Smooth muscle cell (in vitro differentiated cells): ENCODE results near the gene SLC34A1. TPM values are rescaled to one million over a fixed set of nuclear protein-coding genes. Genes with fewer than 3 reads are reported as not detected.

Experiments used
- DNase-seq: peaks from one replicate; lab custom pipeline; 2025; ENCODE audit not compliant: unreplicated experiment; lab: John Stamatoyannopoulos, UW
- H2AFZ ChIP-seq: fragments of 200-600 bp; sonication (generic); 2 replicates; pipeline ENCODE4 v1.6.0; 2016; ENCODE audit warnings: antibody characterized with exemption, low read depth, mild to moderate bottlenecking
- H3F3A ChIP-seq: fragments of 200-600 bp; sonication (generic); 2 replicates; pipeline ENCODE4 v1.6.0; 2017; ENCODE audit warnings: antibody characterized with exemption, low read depth
- H3K27ac ChIP-seq: fragments of 200-600 bp; sonication (generic); 2 replicates; pipeline ENCODE4 v1.5.1; 2016; ENCODE audit warnings: low read depth, mild to moderate bottlenecking
- H3K27me3 ChIP-seq: fragments of 200-600 bp; sonication (generic); 2 replicates; pipeline ENCODE4 v1.6.1; 2016; ENCODE audit warnings: low read depth, mild to moderate bottlenecking
- H3K36me3 ChIP-seq: fragments of 200-600 bp; sonication (generic); 2 replicates; pipeline ENCODE4 v1.5.1; 2016; ENCODE audit warnings: low read depth
- H3K4me1 ChIP-seq: fragments of 200-600 bp; sonication (generic); 2 replicates; pipeline ENCODE4 v1.5.1; 2016; ENCODE audit warnings: low read depth
- H3K4me2 ChIP-seq: fragments of 200-600 bp; sonication (generic); 2 replicates; pipeline ENCODE4 v1.6.0; 2016; ENCODE audit warnings: mild to moderate bottlenecking
- H3K4me3 ChIP-seq: fragments of 200-600 bp; sonication (generic); 2 replicates; pipeline ENCODE4 v1.5.1; 2016; ENCODE audit warnings: mild to moderate bottlenecking
- H3K79me2 ChIP-seq: fragments of 200-600 bp; sonication (generic); 2 replicates; pipeline ENCODE4 v1.6.0; 2016; ENCODE audit warnings: low read depth, mild to moderate bottlenecking
- H3K9ac ChIP-seq: fragments of 200-600 bp; sonication (generic); 2 replicates; pipeline ENCODE4 v1.6.0; 2016; ENCODE audit warnings: low read depth
- H3K9me3 ChIP-seq: fragments of 200-600 bp; sonication (generic); replicated peaks from 2 replicates; pipeline ENCODE4 v1.5.1; 2016; ENCODE audit warnings: low read depth
- H4K20me1 ChIP-seq: fragments of 200-600 bp; sonication (generic); 2 replicates; pipeline ENCODE4 v1.6.0; 2016; ENCODE audit warnings: low read depth
- WGBS: methylation state at CpG from one replicate; pipeline ENCODE4 v1.1.7; 2016; ENCODE audit warnings: low lambda C conversion rate; 5-methylcytosine and 5-hydroxymethylcytosine counted together
- polyA plus RNA-seq: library from polyadenylated mRNA; unstranded; fragments of >200 nt; fragmentation: Nextera tagmentation; extraction: Ambion mirVana; gene quantifications from 2 replicates; pipeline ENCODE4 v1.2.1, GENCODE V29; 2016
- total RNA-seq: library from RNA; depleted of rRNA; stranded (reverse); fragments of >200 nt; gene quantifications from 2 replicates; pipeline ENCODE4 v1.2.3, GENCODE V29; 2014
- TF ChIP-seq, protein P1 (sequence below): fragments of 200-600 bp; sonication (generic); IDR thresholded peaks from 2 replicates; pipeline ENCODE4 v1.5.1; 2017; ENCODE audit warnings: borderline replicate concordance, mild to moderate bottlenecking, antibody characterized with exemption; ENCODE audit not compliant: insufficient read depth, poor library complexity, severe bottlenecking

The SLC34A1 gene
- total and polyA plus RNA-seq, 2 experiments from 2014 or later, result not detected

DNA sequence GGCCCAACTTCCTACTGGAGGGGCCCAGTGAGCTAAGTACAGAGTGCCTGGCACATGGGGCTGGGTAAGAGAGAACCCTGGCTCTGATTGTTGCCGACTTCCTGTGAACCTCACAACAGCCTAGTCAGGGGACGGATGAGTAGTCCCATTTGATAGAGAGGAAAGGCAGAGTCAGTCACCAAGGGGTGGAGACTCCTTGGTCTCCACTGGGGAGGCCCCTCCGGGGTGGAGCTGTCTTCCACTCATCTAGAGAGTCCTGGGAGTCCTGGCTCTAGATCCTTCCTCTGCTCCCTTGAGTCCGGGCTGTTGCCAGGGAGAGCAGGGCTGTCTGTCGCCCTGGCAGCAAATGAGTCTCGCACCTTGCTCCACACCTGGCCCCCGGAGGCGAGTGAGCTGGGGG lies 50.2 kb downstream of the SLC34A1 start:
- WGBS, result 98% methylated on average over 8 of the region's 8 CpGs
- H2AFZ ChIP-seq, result no peak overlapping the region
- H3K36me3 ChIP-seq, result no peaks in the 10 kb centered on the region
- no peak overlapping the region for H3K27ac ChIP-seq
- H3K79me2 ChIP-seq, result no peaks in the 10 kb centered on the region
- no peaks in the 10 kb centered on the region for H3K9me3 ChIP-seq
- H3K9ac ChIP-seq, result no peak overlapping the region
- H3F3A ChIP-seq, result no peaks in the 10 kb centered on the region
- H3K4me3 ChIP-seq, result no peak overlapping the region
- TF ChIP-seq, protein P1, sequence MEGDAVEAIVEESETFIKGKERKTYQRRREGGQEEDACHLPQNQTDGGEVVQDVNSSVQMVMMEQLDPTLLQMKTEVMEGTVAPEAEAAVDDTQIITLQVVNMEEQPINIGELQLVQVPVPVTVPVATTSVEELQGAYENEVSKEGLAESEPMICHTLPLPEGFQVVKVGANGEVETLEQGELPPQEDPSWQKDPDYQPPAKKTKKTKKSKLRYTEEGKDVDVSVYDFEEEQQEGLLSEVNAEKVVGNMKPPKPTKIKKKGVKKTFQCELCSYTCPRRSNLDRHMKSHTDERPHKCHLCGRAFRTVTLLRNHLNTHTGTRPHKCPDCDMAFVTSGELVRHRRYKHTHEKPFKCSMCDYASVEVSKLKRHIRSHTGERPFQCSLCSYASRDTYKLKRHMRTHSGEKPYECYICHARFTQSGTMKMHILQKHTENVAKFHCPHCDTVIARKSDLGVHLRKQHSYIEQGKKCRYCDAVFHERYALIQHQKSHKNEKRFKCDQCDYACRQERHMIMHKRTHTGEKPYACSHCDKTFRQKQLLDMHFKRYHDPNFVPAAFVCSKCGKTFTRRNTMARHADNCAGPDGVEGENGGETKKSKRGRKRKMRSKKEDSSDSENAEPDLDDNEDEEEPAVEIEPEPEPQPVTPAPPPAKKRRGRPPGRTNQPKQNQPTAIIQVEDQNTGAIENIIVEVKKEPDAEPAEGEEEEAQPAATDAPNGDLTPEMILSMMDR, result no peak
- no peaks in the 10 kb centered on the region for H3K4me1 ChIP-seq
- no peak for DNase-seq
- H4K20me1 ChIP-seq, result peaks cover 4% of the 10 kb centered on the region
- H3K4me2 ChIP-seq, result no peak overlapping the region
- no peaks in the 10 kb centered on the region for H3K27me3 ChIP-seq

DNA sequence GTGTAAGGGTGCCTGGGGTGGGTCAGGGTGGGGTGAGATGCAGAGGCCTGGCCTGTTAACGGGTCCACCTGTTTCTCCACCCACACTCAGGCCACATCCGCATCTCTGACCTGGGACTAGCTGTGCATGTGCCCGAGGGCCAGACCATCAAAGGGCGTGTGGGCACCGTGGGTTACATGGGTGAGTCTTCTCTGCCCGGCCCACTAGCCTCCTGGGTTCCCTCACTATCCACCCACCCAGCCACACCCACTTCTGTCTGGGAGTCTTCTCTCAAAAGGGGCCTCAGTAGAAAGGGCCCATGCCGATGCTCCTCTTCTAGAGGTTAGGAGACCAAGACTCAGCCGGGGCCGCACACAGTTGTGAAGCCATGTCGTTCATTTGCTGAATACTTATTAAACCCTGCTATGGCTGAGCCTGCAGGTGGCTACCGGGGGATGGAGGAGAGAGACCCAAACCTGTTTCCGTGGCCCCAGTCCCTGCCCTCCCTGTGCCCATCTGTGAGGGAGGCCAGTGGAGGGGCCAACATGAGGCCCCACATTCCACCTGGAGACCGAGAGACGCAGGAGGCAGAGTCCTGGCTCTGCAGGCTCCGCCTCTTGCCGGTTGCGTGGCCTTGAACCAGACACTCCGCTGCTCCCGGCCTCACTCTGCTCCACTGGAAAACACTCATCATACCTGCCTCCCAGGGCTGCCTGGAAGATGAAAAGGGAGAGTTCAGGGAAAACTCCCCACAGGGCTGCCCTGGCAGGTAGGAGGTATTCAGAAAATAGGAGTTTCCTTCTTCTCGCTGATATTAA lies 50.9 kb downstream of the SLC34A1 start:
- H3K4me3 ChIP-seq, result no peak overlapping the region
- no peaks in the 10 kb centered on the region for H3K79me2 ChIP-seq
- no peak for DNase-seq
- H4K20me1 ChIP-seq, result no peaks in the 10 kb centered on the region
- H3K9me3 ChIP-seq, result no peaks in the 10 kb centered on the region
- no peaks in the 10 kb centered on the region for H3K36me3 ChIP-seq
- WGBS, result 96% methylated on average over 20 of the region's 20 CpGs
- no peaks in the 10 kb centered on the region for H3F3A ChIP-seq
- no peaks in the 10 kb centered on the region for H3K27me3 ChIP-seq
- TF ChIP-seq, protein P1, result no peak
- H3K4me2 ChIP-seq, result no peak overlapping the region
- no peak overlapping the region for H3K27ac ChIP-seq
- no peak overlapping the region for H2AFZ ChIP-seq
- no peak overlapping the region for H3K9ac ChIP-seq
- no peaks in the 10 kb centered on the region for H3K4me1 ChIP-seq

DNA sequence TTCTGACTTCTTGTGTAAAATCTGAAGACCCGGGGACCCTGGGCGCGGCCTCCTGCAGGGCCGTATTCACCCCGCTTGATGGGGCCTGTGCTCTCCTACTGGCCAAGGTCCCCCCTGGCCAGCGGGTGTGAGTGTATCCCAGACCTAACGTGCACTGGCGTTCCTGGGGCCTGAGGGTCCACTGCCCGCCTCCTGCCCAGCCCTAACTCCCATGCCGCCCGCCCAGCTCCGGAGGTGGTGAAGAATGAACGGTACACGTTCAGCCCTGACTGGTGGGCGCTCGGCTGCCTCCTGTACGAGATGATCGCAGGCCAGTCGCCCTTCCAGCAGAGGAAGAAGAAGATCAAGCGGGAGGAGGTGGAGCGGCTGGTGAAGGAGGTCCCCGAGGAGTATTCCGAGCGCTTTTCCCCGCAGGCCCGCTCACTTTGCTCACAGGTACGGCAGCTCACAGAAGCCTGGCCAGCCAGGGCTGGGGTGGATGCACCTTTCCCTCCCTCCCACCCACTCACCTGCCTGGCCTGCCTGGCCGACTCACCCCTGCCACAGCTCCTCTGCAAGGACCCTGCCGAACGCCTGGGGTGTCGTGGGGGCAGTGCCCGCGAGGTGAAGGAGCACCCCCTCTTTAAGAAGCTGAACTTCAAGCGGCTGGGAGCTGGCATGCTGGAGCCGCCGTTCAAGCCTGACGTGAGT lies 51.8 kb downstream of the SLC34A1 start:
- Histone ChIP-seq H3K27me3 (no peaks in the 10 kb centered on the region), H3K79me2 (no peaks in the 10 kb centered on the region), H3F3A (no peaks in the 10 kb centered on the region), H2AFZ (no peak overlapping the region), H3K27ac (no peak overlapping the region), H3K4me3 (no peak overlapping the region), H3K9ac (no peak overlapping the region), H3K9me3 (no peaks in the 10 kb centered on the region), H3K4me2 (no peak overlapping the region), H3K36me3 (no peaks in the 10 kb centered on the region), H3K4me1 (no peaks in the 10 kb centered on the region), H4K20me1 (no peaks in the 10 kb centered on the region)
- WGBS, result 94% methylated on average over 36 of the region's 37 CpGs
- TF ChIP-seq, protein P1, result no peak
- DNase-seq, result no peak

DNA sequence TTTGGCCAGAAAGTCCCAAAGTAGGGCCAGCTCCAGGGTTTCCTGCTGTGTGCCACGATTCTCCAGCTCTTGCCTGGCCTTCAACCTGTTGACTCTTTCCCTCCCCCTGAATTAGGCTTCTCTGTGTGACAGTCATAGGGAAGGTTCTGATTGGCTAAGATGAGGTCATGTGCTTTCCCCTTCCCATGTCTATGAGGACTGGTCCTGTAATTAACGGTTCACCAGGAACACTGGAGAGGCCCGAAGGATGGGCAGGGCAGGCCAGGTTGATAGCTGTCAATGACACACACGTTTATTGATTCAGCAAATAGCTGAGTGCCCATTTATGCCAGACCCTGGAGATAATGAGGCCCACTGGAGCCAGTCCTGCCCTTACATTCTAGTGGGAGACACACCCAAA lies 53.4 kb downstream of the SLC34A1 start:
- TF ChIP-seq, protein P1, result no peak
- Histone ChIP-seq H3K4me3 (no peak overlapping the region), H3K79me2 (no peaks in the 10 kb centered on the region), H3K36me3 (no peaks in the 10 kb centered on the region), H3K27ac (no peak overlapping the region), H3K27me3 (no peaks in the 10 kb centered on the region), H3F3A (no peaks in the 10 kb centered on the region), H3K4me2 (no peak overlapping the region), H3K4me1 (no peaks in the 10 kb centered on the region), H4K20me1 (no peaks in the 10 kb centered on the region), H3K9ac (no peak overlapping the region), H3K9me3 (no peaks in the 10 kb centered on the region), H2AFZ (no peak overlapping the region)
- WGBS, result 83% methylated on average over 4 of the region's 4 CpGs
- no peak for DNase-seq
